ENCODE results near the gene DCHS1.

DNA sequence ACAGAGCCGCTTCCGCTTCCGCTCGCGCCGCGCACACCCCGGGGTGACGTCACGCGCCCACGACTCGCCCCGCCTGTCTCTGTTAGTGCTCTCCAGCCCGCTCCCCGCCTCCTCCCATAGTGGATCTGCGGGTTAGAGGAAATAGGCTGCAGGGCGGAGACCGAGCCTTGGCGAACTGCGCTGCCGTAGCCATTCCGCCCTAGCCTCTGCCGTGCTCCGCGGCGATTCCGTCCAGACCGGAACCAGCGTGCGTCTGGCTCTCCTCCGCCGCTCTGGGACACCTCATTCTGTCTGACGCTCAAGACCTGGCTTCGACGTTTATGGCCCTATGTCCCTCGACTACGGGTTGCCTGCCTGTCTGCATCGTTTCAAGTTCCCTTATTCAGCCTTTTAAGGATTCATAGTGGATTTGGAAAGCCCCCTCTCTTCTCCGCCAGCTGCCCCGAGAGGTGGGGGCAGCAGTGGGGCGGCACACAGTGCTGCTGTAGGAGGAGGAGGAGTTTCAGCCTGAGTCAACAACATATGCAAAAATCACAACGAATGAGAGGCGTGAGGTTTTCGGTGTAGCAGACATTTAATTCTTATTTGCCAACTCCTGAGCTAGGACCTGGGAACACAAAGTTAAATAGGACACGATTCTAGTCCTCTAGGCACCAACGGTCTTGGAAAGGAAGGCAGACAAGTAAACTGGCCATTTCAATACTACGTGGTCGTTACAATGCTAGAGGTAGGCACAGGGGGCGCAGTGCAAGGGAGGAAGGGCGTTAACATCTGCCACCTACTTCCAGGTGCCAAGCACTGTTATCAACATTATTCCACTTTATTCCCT is 43.2 kb downstream of the DCHS1 start, which contains the start of gene TAF10:
- TF ChIP-seq, protein P1, sequence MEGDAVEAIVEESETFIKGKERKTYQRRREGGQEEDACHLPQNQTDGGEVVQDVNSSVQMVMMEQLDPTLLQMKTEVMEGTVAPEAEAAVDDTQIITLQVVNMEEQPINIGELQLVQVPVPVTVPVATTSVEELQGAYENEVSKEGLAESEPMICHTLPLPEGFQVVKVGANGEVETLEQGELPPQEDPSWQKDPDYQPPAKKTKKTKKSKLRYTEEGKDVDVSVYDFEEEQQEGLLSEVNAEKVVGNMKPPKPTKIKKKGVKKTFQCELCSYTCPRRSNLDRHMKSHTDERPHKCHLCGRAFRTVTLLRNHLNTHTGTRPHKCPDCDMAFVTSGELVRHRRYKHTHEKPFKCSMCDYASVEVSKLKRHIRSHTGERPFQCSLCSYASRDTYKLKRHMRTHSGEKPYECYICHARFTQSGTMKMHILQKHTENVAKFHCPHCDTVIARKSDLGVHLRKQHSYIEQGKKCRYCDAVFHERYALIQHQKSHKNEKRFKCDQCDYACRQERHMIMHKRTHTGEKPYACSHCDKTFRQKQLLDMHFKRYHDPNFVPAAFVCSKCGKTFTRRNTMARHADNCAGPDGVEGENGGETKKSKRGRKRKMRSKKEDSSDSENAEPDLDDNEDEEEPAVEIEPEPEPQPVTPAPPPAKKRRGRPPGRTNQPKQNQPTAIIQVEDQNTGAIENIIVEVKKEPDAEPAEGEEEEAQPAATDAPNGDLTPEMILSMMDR (IDR thresholded peaks at IDR 0.05) = peak in 2 of 3 donors; percentile 23 to 33
- TF ChIP-seq POLR2A (IDR thresholded peaks at IDR 0.05) = peak; percentile 78
